Stimulated activated naive B cell treated with anti-CD40 and anti-IgM and Interleukin-4, amounts not matched to agents 10 μg/mL and 1 μg/mL and 100 μg/mL, for 72 hours (primary cell): ENCODE results near the gene RABL6.
A peak's percentile ranks its signal among the peaks of the same experiment; 100 is the strongest.
"Not testable (repeated sequence)": the region's sequence is repeated elsewhere in the genome, so short reads cannot be mapped to it uniquely, and the experiment has no call there.

Source experiments
- ATAC-seq, 2 donors: fragments of 150-1000 bp; cut with Tn5 transposase; replicated peaks; 2 replicates each; pipeline ENCODE4 v1.10.0; 2021; ENCODE audit warnings: moderate library complexity in 1 of 2
- DNase-seq: peaks from one replicate; pipeline ENCODE4 v3.0.0; 2021
- H3K27ac Mint-ChIP-seq: one replicate; pipeline ENCODE4 v1.8.0; 2022; ENCODE audit warnings: mild to moderate bottlenecking, mixed read lengths
- H3K27me3 Mint-ChIP-seq, 2 donors: one replicate each; pipeline ENCODE4 v1.8.0; 2022; ENCODE audit warnings: mixed read lengths in 2 of 2
- H3K36me3 Mint-ChIP-seq, 2 donors: one replicate each; pipeline ENCODE4 v1.8.0; 2022; ENCODE audit warnings: mixed read lengths in 2 of 2, mild to moderate bottlenecking in 1 of 2
- H3K4me1 Mint-ChIP-seq, 2 donors: one replicate each; pipeline ENCODE4 v1.8.0; 2022; ENCODE audit warnings: mixed read lengths in 2 of 2, mild to moderate bottlenecking in 1 of 2
- H3K4me3 Mint-ChIP-seq, 2 donors: one replicate each; pipeline ENCODE4 v1.8.0; 2022; ENCODE audit warnings: mild to moderate bottlenecking in 2 of 2, mixed read lengths in 2 of 2, moderate library complexity in 1 of 2
- H3K9me3 Mint-ChIP-seq, 2 donors: one replicate each; pipeline ENCODE4 v1.8.0; 2022; ENCODE audit warnings: mixed read lengths in 2 of 2, mild to moderate bottlenecking in 1 of 2

The RABL6 gene

GRCh38 chr9:136796238-136796774 is 11.4 kb upstream of the RABL6 start, which contains the start of gene CCDC183:
CCDC183 (plus strand) TSS chr9:136796338; CDS start chr9:136796398, 60 bp downstream.
- peaks cover 15 to 37% of the 10 kb centered on the region in 2 donors for H3K4me1 Mint-ChIP-seq
- H3K9me3 Mint-ChIP-seq = no peaks in the 10 kb centered on the region
- peak within 1 kb of the TSS; percentile 62 for H3K27ac Mint-ChIP-seq
- DNase-seq (no peak), ATAC-seq (no peak)
- H3K36me3 Mint-ChIP-seq = peaks cover 0 to 13% of the 10 kb centered on the region in 2 donors
- H3K27me3 Mint-ChIP-seq = peaks cover 0 to 5% of the 10 kb centered on the region in 2 donors
- H3K4me3 Mint-ChIP-seq = no peak within 1 kb of the TSS

GRCh38 chr9:136796775-136797347 is 10.9 kb upstream of the RABL6 start:
- H3K4me1 Mint-ChIP-seq = peaks cover 16 to 40% of the 10 kb centered on the region in 2 donors
- H3K36me3 Mint-ChIP-seq = peaks cover 0 to 13% of the 10 kb centered on the region in 2 donors
- not testable (repeated sequence) for H3K9me3 Mint-ChIP-seq, H3K27me3 Mint-ChIP-seq, ATAC-seq, DNase-seq, H3K27ac Mint-ChIP-seq, H3K4me3 Mint-ChIP-seq

- H3K4me1 Mint-ChIP-seq = peaks cover 15 to 35% of the 10 kb centered on the region in 2 donors
- peaks cover 3 to 10% of the 10 kb centered on the region in 2 donors for H3K36me3 Mint-ChIP-seq
- ATAC-seq (no peak), DNase-seq (no peak)
- peak overlapping the region in 1 of 2 donors; percentile 25 for H3K4me3 Mint-ChIP-seq
- no peaks in the 10 kb centered on the region for H3K9me3 Mint-ChIP-seq
- H3K27me3 Mint-ChIP-seq = peaks cover 0 to 11% of the 10 kb centered on the region in 2 donors
- no peak overlapping the region for H3K27ac Mint-ChIP-seq
Measured at GRCh38 chr9:136798708-136799078, 9.1 kb upstream of the RABL6 start.

GRCh38 chr9:136799079-136799853 is 8.5 kb upstream of the RABL6 start:
- Mint-ChIP-seq H3K4me3 (peak overlapping the region; percentile 79 to 84), H3K36me3 (peaks cover 5 to 14% of the 10 kb centered on the region in 2 donors), H3K27ac (no peak overlapping the region), H3K27me3 (peaks cover 0 to 11% of the 10 kb centered on the region in 2 donors), H3K4me1 (peaks cover 15 to 35% of the 10 kb centered on the region in 2 donors), H3K9me3 (no peaks in the 10 kb centered on the region)
- DNase-seq (no peak), ATAC-seq (no peak)

GRCh38 chr9:136799854-136800657 is 7.7 kb upstream of the RABL6 start:
- peak overlapping the region; percentile 79 to 84 for H3K4me3 Mint-ChIP-seq
- peaks cover 5 to 11% of the 10 kb centered on the region in 2 donors for H3K36me3 Mint-ChIP-seq
- H3K27ac Mint-ChIP-seq = peak overlapping the region; percentile 85
- ATAC-seq (peak; percentile 68 to 69), DNase-seq (peak; percentile 44)
- H3K9me3 Mint-ChIP-seq = no peaks in the 10 kb centered on the region
- H3K27me3 Mint-ChIP-seq = peaks cover 0 to 11% of the 10 kb centered on the region in 2 donors
- H3K4me1 Mint-ChIP-seq = peaks cover 15 to 35% of the 10 kb centered on the region in 2 donors

GRCh38 chr9:136802321-136802720 is 5.4 kb upstream of the RABL6 start:
- H3K4me1 Mint-ChIP-seq = peaks cover 22 to 55% of the 10 kb centered on the region in 2 donors
- peaks cover 0 to 11% of the 10 kb centered on the region in 2 donors for H3K27me3 Mint-ChIP-seq
- H3K4me3 Mint-ChIP-seq = no peak overlapping the region
- ATAC-seq (no peak), DNase-seq (no peak)
- no peaks in the 10 kb centered on the region for H3K9me3 Mint-ChIP-seq
- peaks cover 5 to 14% of the 10 kb centered on the region in 2 donors for H3K36me3 Mint-ChIP-seq
- H3K27ac Mint-ChIP-seq = peak overlapping the region; percentile 9

- not testable (repeated sequence) for ATAC-seq, H3K4me3 Mint-ChIP-seq, H3K9me3 Mint-ChIP-seq, DNase-seq, H3K27ac Mint-ChIP-seq
- H3K36me3 Mint-ChIP-seq = peaks cover 5 to 14% of the 10 kb centered on the region in 2 donors
- peaks cover 0 to 11% of the 10 kb centered on the region in 2 donors for H3K27me3 Mint-ChIP-seq
- peaks cover 22 to 58% of the 10 kb centered on the region in 2 donors for H3K4me1 Mint-ChIP-seq
Measured at GRCh38 chr9:136803009-136803550, 4.7 kb upstream of the RABL6 start.

GRCh38 chr9:136803551-136804508 is 3.9 kb upstream of the RABL6 start:
- DNase-seq (no peak), ATAC-seq (no peak)
- peaks cover 0 to 11% of the 10 kb centered on the region in 2 donors for H3K27me3 Mint-ChIP-seq
- peaks cover 23 to 60% of the 10 kb centered on the region in 2 donors for H3K4me1 Mint-ChIP-seq
- no peak overlapping the region for H3K4me3 Mint-ChIP-seq
- H3K9me3 Mint-ChIP-seq = no peaks in the 10 kb centered on the region
- H3K36me3 Mint-ChIP-seq = peaks cover 5 to 14% of the 10 kb centered on the region in 2 donors
- no peak overlapping the region for H3K27ac Mint-ChIP-seq

GRCh38 chr9:136804509-136805206 is 3.1 kb upstream of the RABL6 start:
- no peak overlapping the region for H3K4me3 Mint-ChIP-seq
- no peak for ATAC-seq
- H3K27me3 Mint-ChIP-seq = peaks cover 0 to 10% of the 10 kb centered on the region in 2 donors
- H3K4me1 Mint-ChIP-seq = peaks cover 27 to 61% of the 10 kb centered on the region in 2 donors
- peaks cover 10 to 19% of the 10 kb centered on the region in 2 donors for H3K36me3 Mint-ChIP-seq
- H3K27ac Mint-ChIP-seq = no peak overlapping the region
- DNase-seq = no peak
- H3K9me3 Mint-ChIP-seq = no peaks in the 10 kb centered on the region

- Mint-ChIP-seq H3K4me3 (no peak overlapping the region), H3K27me3 (peaks cover 0 to 6% of the 10 kb centered on the region in 2 donors), H3K27ac (no peak overlapping the region), H3K9me3 (no peaks in the 10 kb centered on the region), H3K4me1 (peaks cover 27 to 60% of the 10 kb centered on the region in 2 donors), H3K36me3 (peaks cover 11 to 21% of the 10 kb centered on the region in 2 donors)
- DNase-seq (no peak), ATAC-seq (no peak)
Measured at GRCh38 chr9:136805207-136805740, 2.5 kb upstream of the RABL6 start.

GRCh38 chr9:136806067-136806466 is 1.7 kb upstream of the RABL6 start:
- DNase-seq = no peak
- Mint-ChIP-seq H3K4me1 (peaks cover 22 to 53% of the 10 kb centered on the region in 2 donors), H3K27me3 (peaks cover 0 to 6% of the 10 kb centered on the region in 2 donors), H3K36me3 (peaks cover 14 to 24% of the 10 kb centered on the region in 2 donors), H3K9me3 (no peaks in the 10 kb centered on the region), H3K27ac (no peak overlapping the region), H3K4me3 (peak overlapping the region; percentile 92 to 96)
- ATAC-seq = no peak

- Mint-ChIP-seq H3K4me3 (peak overlapping the region; percentile 92 to 96), H3K27me3 (peaks cover 0 to 6% of the 10 kb centered on the region in 2 donors), H3K4me1 (peaks cover 19 to 46% of the 10 kb centered on the region in 2 donors), H3K36me3 (peaks cover 14 to 25% of the 10 kb centered on the region in 2 donors), H3K9me3 (no peaks in the 10 kb centered on the region), H3K27ac (peak overlapping the region; percentile 96)
- ATAC-seq = no peak
- no peak for DNase-seq
Measured at GRCh38 chr9:136806631-136807201, 1.0 kb upstream of the RABL6 start.
